Dedifferentiated amniotic fluid mesenchymal stem cell (primary cell): Measurements from ENCODE around the gene PROX1.

Experiments used
- DNase-seq: peaks from one replicate; pipeline ENCODE4 v3.0.0-alpha.2; 2016; ENCODE audit errors: extremely low spot score

PROX1 gene

DNA sequence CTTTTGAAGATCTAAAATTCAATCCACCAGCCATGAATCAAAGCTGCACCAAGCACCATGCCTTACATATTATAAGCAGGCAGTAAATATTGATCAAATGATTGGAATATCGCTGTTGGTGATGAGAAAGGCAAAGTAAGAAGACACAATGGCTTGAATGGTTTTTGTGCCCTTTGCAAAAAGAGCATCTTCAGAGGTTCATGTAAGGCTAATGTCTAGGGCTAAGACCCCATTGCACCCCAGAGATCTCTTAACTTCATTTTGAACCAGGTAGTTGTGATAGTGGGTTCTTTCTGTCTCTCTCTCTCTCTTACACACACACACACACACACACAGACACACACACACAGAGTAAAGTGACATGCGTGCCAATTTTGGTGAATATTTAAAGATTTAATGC, 12.0 kb downstream of the PROX1 start:
- DNase-seq: no peak

DNA sequence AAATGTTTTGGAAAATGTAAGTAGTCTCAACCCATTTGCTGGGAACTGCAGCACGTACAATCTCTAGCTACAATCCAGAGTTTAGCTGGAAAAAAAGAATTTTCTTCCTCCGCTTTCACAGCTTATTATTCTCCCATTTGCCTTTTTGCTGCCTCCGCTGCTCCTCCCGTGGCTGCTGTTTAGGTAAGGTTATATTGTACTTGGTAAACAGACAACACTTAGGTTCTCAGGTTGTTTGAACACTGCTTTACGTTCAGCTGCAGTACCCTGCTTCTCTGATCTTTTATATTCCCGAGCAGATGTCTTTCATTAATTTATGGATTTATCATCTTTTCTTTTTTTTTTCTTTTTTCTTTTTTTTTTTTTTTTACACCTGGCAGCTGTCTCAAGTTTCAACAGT, 14.3 kb downstream of the PROX1 start:
- no peak for DNase-seq

DNA sequence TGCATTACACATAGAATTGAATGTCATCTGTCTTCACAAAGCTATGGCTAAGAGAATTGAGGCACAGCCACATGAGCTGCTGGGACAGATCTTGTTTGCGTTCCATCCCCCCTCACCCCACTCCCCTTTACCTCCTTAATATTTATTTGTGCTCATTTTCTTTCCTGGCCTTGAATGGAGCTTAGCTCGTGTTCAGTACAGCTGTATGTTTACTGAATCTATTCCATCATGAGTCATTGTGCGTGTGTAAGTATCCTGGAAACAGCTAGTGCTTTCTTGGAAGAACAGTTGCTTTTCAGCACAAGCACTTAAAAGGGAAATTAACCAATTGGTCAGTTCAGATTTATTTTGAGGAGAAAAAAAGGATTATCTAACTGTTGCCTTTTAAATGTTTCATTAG, 14.7 kb downstream of the PROX1 start:
- DNase-seq: peak; percentile 44

DNA sequence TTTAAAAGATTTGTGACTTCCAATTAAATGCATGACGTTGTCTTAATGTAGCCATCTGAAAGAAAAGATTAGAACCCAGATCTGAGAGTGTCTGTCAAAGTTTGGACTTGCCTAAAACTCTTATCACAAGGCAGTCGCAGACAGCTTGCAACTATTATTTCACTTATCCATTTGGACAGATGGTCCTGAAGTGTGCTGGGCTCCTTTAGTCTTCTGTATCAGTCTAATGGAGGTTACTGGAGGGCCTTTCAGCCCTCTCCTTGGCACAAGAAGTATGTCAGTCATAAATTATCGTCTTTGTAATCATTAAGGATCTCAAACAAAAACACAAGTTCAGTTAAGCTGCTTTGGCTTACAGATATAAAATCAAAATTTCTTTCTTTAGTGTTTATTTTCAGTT, 15.5 kb downstream of the PROX1 start:
- no peak for DNase-seq

DNA sequence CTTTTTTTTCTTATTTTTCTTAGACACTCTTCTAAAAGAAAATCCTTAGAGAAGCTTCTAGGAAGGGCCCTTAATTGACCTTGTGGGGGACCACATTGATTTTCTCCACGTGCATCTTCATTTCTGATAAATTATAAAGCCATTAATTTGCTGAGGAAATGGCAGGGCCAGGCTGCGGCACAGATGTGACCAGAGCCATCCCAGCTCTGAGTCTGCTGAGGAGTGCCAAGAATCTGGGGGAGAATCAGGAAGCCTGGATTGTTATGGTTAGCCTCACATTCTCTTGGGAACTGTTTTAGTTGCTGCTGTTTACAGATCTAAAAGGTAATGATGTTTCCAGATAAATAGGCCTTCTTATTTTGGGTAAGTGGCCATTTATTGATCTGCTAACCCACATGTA, 16.2 kb downstream of the PROX1 start:
- DNase-seq: no peak

DNA sequence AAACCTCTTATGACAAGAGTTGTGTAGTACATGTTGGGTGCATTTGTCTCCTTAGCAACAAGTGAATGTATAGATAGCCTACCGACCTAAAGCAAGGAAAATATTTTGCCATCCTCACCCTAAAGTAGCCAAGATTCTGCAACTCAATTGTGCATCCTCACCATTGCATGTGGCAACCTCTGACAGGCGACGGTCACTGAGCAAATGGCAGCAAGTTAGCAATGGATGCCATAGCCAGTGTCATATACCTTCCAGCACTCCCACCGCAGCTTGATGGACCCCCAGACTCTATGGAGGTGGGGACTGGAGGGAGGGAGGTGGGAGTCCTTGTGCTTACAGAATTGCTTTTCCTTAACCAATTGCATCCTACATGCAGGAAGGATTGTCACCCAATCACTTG, 17.0 kb downstream of the PROX1 start:
- no peak for DNase-seq

DNA sequence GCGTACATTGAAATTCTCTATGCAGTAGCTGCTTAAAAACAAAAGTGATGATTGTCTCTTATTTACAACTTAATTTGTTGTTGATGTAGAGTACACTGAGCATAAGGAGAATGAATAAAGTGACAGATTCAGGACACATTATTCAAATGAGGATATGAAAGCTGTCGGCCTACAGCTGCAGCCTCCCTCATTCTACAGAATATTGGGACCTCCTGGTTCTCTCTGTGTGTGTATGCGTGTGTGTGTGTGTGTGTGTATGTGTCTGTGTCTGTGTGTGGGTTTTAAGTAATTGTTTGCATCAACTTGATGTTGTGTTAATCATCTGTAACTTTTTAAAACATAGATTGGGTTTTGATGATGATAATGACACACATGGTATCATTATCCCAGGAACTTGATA, 17.9 kb downstream of the PROX1 start:
- no peak for DNase-seq

DNA sequence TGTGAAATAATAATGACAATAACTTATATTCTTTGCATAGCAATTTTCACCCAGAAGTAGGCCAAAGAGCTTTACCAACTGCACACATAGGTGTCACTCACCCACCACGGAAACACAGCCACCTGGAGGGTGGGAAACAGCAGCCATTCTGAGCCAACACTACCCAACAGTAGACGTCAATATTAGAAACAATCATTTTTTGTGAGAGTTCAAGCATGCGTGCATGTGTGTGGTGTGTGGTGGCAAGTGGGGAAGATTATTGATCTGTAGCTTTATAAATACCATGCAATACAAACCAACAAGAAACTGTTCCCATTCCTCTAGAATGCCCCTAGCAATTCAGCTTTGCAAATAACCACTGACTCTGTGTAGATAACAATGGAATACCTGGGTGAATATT, 19.1 kb downstream of the PROX1 start:
- DNase-seq: no peak

DNA sequence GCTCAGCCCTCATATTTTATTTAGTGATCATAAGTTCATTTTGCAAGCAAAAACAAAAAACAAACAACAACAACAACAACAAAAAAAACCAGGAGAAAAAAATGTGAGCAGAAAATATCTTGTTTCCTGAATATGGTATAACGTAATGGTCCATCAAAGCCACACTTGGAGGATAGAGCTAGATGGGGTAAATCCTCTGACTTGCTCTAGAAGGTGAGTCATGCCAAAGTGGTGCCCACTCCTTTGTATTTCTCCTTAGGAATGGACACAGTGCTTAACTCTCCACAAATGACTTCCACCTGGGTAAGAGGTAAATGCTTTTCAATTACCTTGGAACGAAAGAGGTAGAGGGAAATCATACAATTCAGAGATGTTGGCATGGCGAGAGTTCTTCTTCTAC, 20.6 kb downstream of the PROX1 start:
- no peak for DNase-seq

DNA sequence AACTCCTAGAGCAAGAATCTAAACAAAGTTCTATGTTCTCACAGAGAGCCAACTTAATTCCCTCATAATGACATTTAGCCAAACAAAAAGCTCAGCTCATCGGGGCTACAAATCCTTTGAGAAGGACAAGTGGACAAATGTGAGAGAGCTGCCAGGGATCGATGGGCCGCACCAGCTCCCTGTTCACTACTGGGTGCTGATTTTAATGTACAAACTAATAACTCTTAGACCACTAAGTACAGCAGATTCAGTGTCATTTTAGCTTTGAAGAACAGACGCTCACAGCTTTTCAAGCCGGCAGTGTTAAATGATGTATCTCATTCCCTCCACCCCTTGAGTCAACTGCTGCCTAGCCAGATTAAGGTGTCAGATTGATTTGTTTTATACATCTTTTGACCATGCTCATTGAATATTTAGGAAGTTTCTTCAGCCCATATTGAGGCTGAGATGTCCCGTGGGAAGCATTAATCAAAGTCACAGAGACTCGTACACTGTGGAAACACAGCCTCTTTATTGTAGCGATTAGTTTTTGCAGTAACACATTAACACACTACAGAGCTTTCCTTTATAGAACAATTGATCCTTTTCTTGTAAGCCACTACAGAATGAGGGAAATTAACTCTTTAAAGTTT, 21.1 kb downstream of the PROX1 start:
- no peak for DNase-seq

DNA sequence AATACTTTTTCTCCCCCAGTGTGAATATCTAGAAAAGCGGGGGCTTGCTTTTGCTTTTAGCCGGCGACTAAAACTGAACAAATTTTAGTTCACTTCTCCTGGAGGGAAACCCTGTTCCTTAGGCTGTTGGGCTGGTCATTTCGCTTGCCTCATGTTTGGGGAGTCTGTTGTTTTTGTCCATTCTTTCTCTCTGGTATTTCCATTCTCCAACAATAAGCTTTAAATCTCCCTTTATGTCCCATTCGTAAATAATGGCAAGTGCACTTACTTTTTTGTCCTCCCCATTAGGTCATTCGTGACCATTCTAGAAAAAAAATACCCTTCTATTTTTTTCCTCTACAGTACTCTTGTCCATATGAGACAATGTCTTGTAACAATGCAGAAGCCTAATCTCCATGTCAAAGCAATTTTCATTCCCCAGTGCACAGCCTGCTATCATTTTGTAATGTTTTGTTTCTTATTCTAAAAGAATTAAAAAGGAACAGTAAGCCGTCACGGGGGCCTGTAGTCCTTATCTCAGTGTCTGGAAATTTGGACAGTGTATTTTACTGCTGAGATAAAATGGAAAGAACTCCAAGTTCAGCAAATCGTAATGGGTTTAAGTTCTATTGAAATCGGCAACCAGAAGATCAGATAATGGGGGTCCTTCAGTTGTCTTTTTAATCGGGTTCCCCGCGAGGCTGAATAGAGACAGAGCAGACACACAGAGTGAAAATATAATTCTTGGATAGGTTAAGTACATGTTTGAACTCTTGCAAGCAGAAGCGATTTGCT, 21.8 kb downstream of the PROX1 start:
- DNase-seq: no peak

DNA sequence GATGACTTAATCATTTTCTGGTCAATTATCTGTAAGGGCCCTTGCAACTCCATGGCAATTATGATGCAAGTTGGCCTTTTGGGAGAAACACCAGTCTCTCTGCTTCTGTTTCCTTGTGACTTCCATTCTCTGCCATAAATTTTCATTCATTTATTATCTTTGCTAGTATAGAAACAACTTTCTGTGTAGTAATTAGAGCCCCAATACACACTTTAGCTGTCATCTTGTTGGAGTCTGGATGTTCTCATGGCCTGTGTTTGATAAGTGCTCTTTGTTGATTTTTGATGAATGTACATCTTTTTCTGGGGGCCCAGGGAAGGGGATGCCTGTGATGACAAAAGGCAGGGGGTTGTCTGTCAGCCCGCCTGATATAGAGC, 22.4 kb downstream of the PROX1 start:
- no peak for DNase-seq

DNA sequence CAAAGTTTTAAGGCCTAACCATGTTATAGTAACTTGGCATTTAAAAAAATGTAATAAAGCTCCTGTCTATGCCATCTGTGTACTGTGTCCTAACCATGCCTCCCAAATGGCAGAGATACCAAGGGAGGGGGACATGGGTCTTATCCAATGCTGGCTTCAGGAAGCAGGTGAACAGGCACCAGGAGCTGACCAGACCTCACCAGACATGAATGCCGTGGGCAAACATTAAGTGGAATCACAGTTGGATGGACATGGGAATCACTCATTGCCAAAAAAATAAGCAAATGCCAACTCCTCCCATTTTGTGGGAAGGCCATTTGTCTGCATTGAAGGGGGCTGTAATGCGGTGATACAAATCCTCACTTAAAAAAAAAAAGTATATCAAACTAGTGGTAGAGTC, 22.9 kb downstream of the PROX1 start:
- no peak for DNase-seq

DNA sequence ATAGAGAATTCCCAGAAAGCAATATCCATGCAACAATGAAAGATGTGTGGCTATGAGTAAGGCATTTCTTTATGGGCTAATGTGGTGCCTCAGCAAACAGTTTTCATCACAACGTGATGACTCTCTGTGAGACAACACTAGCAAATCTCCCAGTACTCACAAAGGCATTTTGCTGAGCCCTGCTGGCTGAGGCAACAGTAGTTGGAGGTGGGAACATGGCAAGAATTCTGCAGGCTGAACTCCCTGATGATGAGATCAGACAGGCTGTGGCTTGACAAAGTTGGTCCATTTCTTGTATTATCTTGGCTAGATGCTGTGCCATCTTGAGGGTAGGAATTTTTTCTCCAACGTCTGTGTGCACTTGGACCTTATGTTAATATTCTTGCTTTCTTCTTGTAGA, 24.6 kb downstream of the PROX1 start:
- no peak for DNase-seq

DNA sequence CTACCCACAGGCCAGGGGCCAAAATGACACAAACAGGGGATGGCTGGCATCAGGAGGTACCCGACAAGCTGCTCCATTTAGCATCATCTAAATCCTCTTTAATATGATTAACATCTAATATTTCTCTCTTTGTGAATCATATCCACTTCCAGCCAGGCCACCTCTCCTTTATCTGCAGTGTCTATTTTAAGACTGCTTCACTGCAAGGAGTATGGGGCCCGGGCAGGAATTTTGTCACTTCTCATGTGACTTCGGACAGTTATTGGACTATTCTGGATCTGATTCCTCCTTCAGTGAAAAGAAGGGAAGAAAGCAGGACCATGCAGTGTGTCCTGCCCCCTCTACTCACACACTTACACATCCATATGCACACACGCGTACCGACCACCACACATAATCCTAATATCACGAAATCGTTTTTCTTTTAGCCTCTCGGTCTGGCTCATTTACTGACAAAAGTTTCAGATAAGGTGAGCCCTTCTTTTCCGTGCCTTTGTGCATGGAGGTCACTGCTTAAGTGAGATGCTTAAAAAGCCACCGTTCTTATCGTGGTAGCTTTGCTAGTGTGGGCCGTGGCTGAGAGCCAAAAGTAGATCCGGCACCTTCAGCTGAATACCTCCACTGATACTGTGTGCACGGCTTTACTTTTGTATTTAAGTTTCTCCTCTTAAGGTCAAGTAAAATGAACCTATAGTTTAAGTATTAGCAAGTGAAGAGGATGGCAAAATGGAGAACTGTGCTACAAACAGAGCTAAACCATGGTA, 26.0 kb downstream of the PROX1 start:
- no peak for DNase-seq

DNA sequence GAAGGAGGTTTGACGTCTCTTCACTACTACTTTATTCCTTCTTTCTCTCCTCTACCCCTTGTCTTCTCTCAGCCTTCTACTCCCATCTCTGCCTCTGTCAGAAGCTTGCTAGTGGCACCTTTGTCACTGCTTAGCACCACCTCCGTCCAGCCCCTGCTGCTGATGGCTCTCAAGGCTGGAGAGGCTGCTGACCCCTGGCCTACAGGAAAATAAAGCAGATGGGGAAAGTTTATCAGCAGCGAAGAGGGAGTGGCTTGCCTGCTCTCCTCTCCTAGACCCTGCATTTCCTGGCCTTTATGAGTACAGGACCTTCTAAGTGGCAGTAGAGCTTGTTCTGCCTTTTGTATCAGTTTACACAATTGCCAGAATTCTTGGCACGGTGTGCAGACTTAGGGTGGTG, 27.0 kb downstream of the PROX1 start:
- no peak for DNase-seq

DNA sequence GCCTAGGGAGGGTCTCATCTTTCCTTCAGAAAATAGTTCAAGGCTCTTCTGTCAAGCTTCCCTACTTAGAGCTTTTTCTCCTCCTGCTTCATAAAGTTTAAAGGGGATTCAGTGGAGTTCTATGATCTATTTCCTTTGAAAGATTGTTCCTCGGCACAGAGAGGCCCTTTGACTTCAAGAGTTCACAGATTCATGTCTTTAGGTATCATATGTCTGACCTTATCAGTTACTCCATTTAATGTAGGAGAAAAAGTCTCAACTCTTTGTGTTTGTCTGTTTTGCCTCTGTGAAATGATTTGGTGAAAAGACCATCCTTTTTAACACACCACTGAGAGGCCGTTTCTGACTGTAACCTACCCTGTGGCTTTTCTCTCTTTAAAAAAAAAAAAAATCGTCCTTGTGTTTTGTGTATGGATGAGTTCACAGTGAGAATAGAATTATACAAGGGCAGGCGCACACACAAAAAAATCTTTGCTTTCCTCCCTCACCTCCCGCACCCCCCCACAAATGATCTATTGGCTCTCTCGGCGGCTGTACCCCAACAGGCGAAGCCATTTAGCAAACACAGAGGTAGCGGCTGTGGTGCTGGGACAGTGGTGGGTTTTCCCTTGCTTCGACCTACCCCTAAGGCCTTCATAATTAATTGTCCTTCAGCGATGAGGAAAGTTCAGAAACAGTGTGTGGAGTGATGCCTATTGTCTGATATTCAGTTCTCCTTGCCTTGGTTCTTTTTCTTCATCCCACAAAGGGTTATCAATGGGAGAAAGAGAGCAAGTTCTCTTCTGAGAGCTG, 29.6 kb downstream of the PROX1 start:
- DNase-seq: no peak

DNA sequence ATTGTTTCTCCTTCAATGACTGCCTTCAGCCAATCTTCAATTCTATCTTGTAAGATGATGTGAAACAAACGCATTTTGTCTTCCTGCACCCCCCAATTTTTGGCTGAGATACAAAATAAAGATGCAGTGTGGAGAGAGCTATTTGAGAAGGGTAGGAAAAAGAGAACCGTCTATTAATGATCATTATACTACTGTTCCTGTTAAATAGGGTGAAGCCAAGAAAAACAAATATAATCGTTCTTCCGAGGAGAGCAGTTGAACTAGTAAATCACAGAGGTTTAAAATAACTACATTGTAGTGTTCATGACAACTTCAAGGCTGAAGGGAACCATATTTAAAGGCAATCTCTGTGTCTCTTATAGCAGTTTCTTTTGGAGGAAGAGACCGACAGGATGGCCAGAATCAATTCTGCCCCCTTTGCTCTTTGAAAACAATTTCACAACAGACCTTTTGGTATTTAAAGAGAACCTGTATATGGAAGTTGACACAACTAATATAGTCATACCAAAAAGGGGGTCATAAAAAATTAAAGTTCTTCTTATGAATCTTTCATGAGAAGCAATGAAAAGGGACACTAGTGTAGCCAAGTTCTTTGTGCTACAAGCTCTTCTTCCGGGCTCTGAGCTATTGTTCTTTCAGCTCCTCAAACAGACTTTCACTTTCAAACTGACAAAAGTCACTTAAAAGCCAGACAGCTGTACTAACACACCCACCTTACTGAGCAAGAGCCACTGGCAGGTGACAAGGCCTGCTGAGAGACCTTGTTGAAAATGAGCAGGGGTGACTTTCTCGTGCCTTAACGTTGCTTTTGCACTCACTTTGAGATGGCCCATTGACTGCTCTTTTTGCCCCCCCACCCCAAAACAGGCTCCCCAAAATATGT, 30.9 kb downstream of the PROX1 start:
- DNase-seq: no peak

DNA sequence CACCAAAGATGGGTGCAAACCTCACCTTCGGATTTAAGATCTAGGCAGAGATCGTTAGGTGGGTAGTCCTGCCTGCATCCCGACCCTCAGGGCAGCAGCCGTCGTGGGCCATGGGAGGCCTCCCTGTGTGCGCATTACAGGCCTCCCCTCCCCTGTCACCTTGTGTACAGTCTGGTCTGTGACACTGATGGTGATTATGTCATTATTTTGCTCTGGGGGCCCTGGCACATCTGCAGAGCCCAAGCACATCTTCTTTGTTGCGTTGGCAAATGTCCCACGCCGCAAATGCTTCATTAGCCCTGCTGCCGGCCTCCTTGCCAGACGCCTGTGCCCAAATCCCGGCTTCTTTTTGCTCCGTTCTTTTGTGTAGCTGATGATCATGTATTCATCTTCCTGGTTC, 31.7 kb downstream of the PROX1 start:
- DNase-seq: no peak

DNA sequence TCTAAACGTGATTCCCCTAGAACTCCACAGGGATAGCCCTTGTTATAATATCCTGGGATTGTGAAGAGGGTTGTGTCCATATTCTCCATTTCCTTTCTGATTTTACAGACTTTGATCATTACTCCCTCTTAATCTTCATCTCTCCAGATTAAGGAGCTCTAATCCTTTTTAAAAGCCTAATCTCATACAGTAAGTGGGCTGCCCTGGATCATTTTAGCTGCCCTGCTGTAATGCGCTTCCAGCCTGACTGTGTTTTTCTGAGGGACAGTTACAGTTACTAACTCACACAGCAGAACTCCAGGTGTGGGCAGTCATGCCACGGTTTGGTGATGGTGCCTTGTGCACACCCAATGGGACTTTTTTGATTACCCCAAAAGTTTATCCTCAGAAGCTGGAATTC, 33.5 kb downstream of the PROX1 start:
- DNase-seq: no peak

DNA sequence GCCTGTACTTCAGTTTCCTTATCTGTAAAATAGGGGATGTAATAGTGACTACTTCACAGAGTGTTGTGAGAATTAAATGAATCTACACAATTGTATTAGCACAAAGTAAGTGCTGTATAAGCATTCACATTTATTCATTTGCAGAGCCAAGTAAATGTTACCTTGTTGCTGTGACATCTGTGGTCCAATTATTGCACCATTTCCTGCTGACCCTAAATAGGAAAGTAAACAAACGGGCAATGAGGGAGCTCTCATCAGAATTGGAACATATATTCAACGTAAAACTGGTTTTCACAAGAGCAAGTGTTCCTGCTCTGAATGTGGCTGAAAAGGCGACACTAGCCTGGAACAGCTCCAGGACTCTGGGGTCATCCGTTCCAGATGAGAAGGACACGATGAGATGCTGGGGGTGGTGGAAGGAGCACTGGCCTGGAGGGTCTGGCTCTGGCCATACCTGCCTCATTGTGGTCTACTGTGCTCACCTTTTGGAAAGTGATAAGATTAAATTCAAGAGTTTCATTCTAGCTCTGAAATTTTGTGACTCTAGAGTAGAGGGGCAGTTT, 34.5 kb downstream of the PROX1 start:
- no peak for DNase-seq
